HCT116 (cell line): Measurements from ENCODE around the gene SYCP3. TPM values are rescaled to one million over a fixed set of nuclear protein-coding genes. Genes with fewer than 3 reads are reported as not detected.

Experiments used
- ATAC-seq: fragments of 200-7000 bp; cut with Tn5 transposase; 2 replicates; pipeline ENCODE4 v1.9.1; 2020; ENCODE audit warnings: mild to moderate bottlenecking, moderate library complexity
- BruUV-seq: library from RNA; stranded (reverse); fragments of 400-500 nt; replicated peaks from 2 replicates; lab custom pipeline; 2021; lab: Mats Ljungman, UMichigan
- CTCF ChIA-PET: fragments of 300-600 bp; sonication (Branson Sonifier 250); formaldehyde crosslinking; loops from one replicate; lab custom pipeline; 2021; ENCODE audit warnings: antibody characterized with exemption; lab: Charles Lee
- POLR2A ChIA-PET: fragments of 300-600, 350-600 bp; sonication (Branson Sonifier 250); formaldehyde crosslinking; loops from one replicate; lab custom pipeline; 2021; ENCODE audit warnings: antibody characterized with exemption; lab: Charles Lee
- RAD21 ChIA-PET, 2 experiments: fragments of 300-600 bp; sonication (Branson Sonifier 250); formaldehyde crosslinking; loops; one replicate each; lab custom pipeline; 2023; ENCODE audit warnings: low total read pairs in 2 of 2; ENCODE audit not compliant: uncharacterized antibody in 2 of 2, unreplicated experiment in 2 of 2, low non-redundant PET in 1 of 2; lab: Charles Lee
- DNase-seq: peaks from one replicate; pipeline ENCODE4 v3.0.0-alpha.2; 2010; ENCODE audit warnings: low read depth, low spot score
- H2AFZ ChIP-seq: fragments of 200-600 bp; shearing (Covaris generic), sonication (generic); 2 replicates; pipeline ENCODE4 v1.6.1; 2017; ENCODE audit warnings: low read depth, mixed run types, mixed read lengths, antibody characterized with exemption, low read length; ENCODE audit not compliant: poor library complexity, severe bottlenecking
- H3K27ac ChIP-seq: 2 replicates; pipeline ENCODE4 v1.5.1; 2012; ENCODE audit warnings: low read depth, low read length
- H3K27me3 ChIP-seq: fragments of 200-600 bp; sonication (generic); 2 replicates; pipeline ENCODE4 v1.6.1; 2016; ENCODE audit warnings: mixed run types, low read length, mixed read lengths; ENCODE audit not compliant: insufficient read depth
- H3K36me3 ChIP-seq, 2 experiments: fragments of 200-500 bp in 1 of 2; fragments of 200-600 bp in 1 of 2; sonication (Bioruptor generic) in 1 of 2; sonication (generic) in 1 of 2; 2 replicates each; pipeline versions ENCODE4 v1.5.1 to v1.6.1; 2014 to 2016; ENCODE audit warnings: low read length in 2 of 2, inconsistent platforms in 1 of 2, mixed read lengths in 1 of 2, mixed run types in 1 of 2; ENCODE audit not compliant: insufficient read depth in 2 of 2, control insufficient read depth in 1 of 2
- H3K4me1 ChIP-seq, 2 experiments: fragments of 200-600 bp in 1 of 2; sonication (generic) in 1 of 2; 2 replicates each; pipeline versions ENCODE4 v1.5.1 to v1.6.1; 2012 to 2017; ENCODE audit warnings: low read length in 2 of 2, inconsistent platforms in 1 of 2, mild to moderate bottlenecking in 1 of 2, mixed read lengths in 1 of 2, mixed run types in 1 of 2, moderate library complexity in 1 of 2; ENCODE audit not compliant: insufficient read depth in 2 of 2, control insufficient read depth in 1 of 2
- H3K4me2 ChIP-seq: fragments of 200-600 bp; sonication (generic); 2 replicates; pipeline ENCODE4 v1.6.1; 2017; ENCODE audit warnings: mixed run types, low read length, mixed read lengths
- H3K4me3 ChIP-seq, 2 experiments: fragments of 200-600 bp in 1 of 2; sonication (generic) in 1 of 2; replicated peaks in 1 of 2; 2 replicates each; pipeline ENCODE4 v1.5.1; 2011 to 2016; ENCODE audit warnings: low read length in 2 of 2, control low read depth in 1 of 2, low read depth in 1 of 2, mild to moderate bottlenecking in 1 of 2, mixed read lengths in 1 of 2, mixed run types in 1 of 2
- H3K79me2 ChIP-seq: fragments of 200-600 bp; sonication (generic); 2 replicates; pipeline ENCODE4 v1.6.1; 2017; ENCODE audit warnings: mild to moderate bottlenecking, mixed run types, low read length, moderate library complexity, mixed read lengths; ENCODE audit not compliant: insufficient read depth
- H3K9ac ChIP-seq: fragments of 200-600 bp; sonication (generic); 2 replicates; pipeline ENCODE4 v1.6.1; 2016; ENCODE audit warnings: low read length, mixed read lengths
- H3K9me2 ChIP-seq: fragments of 200-600 bp; sonication (generic), shearing (Covaris generic); 2 replicates; pipeline ENCODE4 v1.6.1; 2017; ENCODE audit warnings: mixed run types, mild to moderate bottlenecking, moderate library complexity; ENCODE audit not compliant: insufficient read depth
- H3K9me3 ChIP-seq, 2 experiments: fragments of 200-500 bp in 1 of 2; fragments of 200-600 bp in 1 of 2; sonication (Bioruptor generic) in 1 of 2; sonication (generic) in 1 of 2; 2 replicates each; pipeline ENCODE4 v1.6.1; 2014 to 2017; ENCODE audit warnings: low read length in 2 of 2, mixed read lengths in 2 of 2, inconsistent platforms in 1 of 2, low read depth in 1 of 2, mild to moderate bottlenecking in 1 of 2, mixed run types in 1 of 2, moderate library complexity in 1 of 2; ENCODE audit not compliant: control insufficient read depth in 1 of 2, insufficient read depth in 1 of 2
- H4K20me1 ChIP-seq: fragments of 200-600 bp; sonication (generic), shearing (Covaris generic); 2 replicates; pipeline ENCODE4 v1.6.1; 2017; ENCODE audit warnings: mixed run types, mild to moderate bottlenecking, moderate library complexity; ENCODE audit not compliant: insufficient read depth
- CEBPB ChIP-seq: IDR thresholded peaks from 2 replicates; pipeline ENCODE4 v1.6.1; 2012; ENCODE audit warnings: low read depth
- ELF1 ChIP-seq: IDR thresholded peaks from 2 replicates; pipeline ENCODE4 v1.6.1; 2012; ENCODE audit warnings: low read depth, borderline replicate concordance
- EZH2 ChIP-seq: fragments of 200-600 bp; sonication (generic); IDR thresholded peaks from 2 replicates; pipeline ENCODE4 v1.6.1; 2017; ENCODE audit warnings: antibody characterized with exemption, mixed run types
- EZH2phosphoT487 ChIP-seq: fragments of 200-600 bp; IDR thresholded peaks from 2 replicates; pipeline ENCODE4 v1.6.1; 2018; ENCODE audit warnings: antibody characterized with exemption, borderline replicate concordance
- POLR2A ChIP-seq: IDR thresholded peaks from 2 replicates; pipeline ENCODE4 v1.7.0; 2011; ENCODE audit warnings: borderline replicate concordance; ENCODE audit not compliant: insufficient read depth, insufficient read length; ENCODE audit errors: extremely low read depth
- POLR2AphosphoS5 ChIP-seq: IDR thresholded peaks from 2 replicates; pipeline ENCODE4 v1.6.1; 2011; ENCODE audit warnings: mild to moderate bottlenecking, low read depth, low read length, moderate library complexity
- RAD21 ChIP-seq: IDR thresholded peaks from 2 replicates; pipeline ENCODE4 v1.6.1; 2012; ENCODE audit warnings: low read depth, mild to moderate bottlenecking
- SP1 ChIP-seq: IDR thresholded peaks from 2 replicates; pipeline ENCODE4 v1.6.1; 2012; ENCODE audit warnings: low read depth
- SRF ChIP-seq: IDR thresholded peaks from 2 replicates; pipeline ENCODE4 v1.6.1; 2012; ENCODE audit warnings: low read depth
- ZFX ChIP-seq: fragments of 450-650 bp; IDR thresholded peaks from 2 replicates; pipeline ENCODE4 v1.6.1; 2017
- ZNF274 ChIP-seq: fragments of 200-500 bp; sonication (Bioruptor generic); IDR thresholded peaks from 2 replicates; pipeline ENCODE4 v1.6.1; 2014; ENCODE audit warnings: mild to moderate bottlenecking, low read depth, low read length, inconsistent platforms
- intact Hi-C: fragments of 100-400 bp; cut with micrococcal nuclease; formaldehyde crosslinking; loops from 2 replicates; pipeline ENCODE4 v1.10.0; 2022
- total RNA-seq: library from RNA; stranded (reverse); gene quantifications from one replicate; pipeline ENCODE4 v1.2.1, GENCODE V29; 2021; ENCODE audit not compliant: unreplicated experiment
- TF ChIP-seq, protein P1 (sequence below), 3 experiments: fragments of 200-600 bp in 1 of 3; sonication (generic) in 1 of 3; IDR thresholded peaks in 2 of 3; conservative IDR thresholded peaks in 1 of 3; 2 replicates each; pipeline ENCODE4 v1.5.1; 2012 to 2017; ENCODE audit warnings: low read depth in 2 of 3, low read length in 2 of 3, antibody characterized with exemption in 1 of 3, borderline replicate concordance in 1 of 3, control low read depth in 1 of 3, mild to moderate bottlenecking in 1 of 3, mixed read lengths in 1 of 3, mixed run types in 1 of 3, moderate library complexity in 1 of 3; ENCODE audit not compliant: insufficient read depth in 1 of 3
- TF ChIP-seq, protein P2 (sequence below): IDR thresholded peaks from 2 replicates; pipeline ENCODE4 v1.6.1; 2011; ENCODE audit warnings: mild to moderate bottlenecking, low read length, moderate library complexity; ENCODE audit not compliant: insufficient replicate concordance; ENCODE audit errors: extremely low read depth

The SYCP3 gene
- total RNA-seq, 1 experiment from 2014 or later = not detected

DNA sequence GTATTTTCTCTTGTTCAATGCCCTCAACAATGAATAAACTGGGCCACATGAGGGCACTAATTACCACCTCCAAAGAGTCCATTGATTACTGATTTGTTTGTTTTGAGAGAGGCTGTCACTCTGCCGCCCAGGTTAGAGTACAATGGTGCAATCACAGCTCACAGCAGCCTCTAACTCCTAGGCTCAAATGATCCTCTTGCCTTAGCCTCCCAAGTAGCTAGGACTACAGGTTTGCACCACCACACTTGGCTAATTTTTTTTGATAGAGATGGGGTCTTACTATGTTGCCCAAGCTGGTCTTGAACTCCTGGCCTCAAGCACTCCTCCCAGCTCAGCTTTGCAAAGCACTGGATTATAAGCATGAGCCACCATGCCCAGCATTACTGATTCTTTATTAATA lies 28.3 kb upstream of the SYCP3 start:
- ChIA-PET CTCF (no interaction called here), POLR2A (no interaction called here), RAD21 (no interaction called here)
- no peak overlapping the region for H3K9ac ChIP-seq
- no peak overlapping the region for H2AFZ ChIP-seq
- H3K4me1 ChIP-seq = no peaks in the 10 kb centered on the region
- no peaks in the 10 kb centered on the region for H3K27me3 ChIP-seq
- H3K27ac ChIP-seq = no peak overlapping the region
- ATAC-seq (no peak), DNase-seq (no peak)
- no peaks in the 10 kb centered on the region for H3K9me3 ChIP-seq
- no peaks in the 10 kb centered on the region for H3K79me2 ChIP-seq
- H3K9me2 ChIP-seq = no peaks in the 10 kb centered on the region
- no peak overlapping the region for H3K4me3 ChIP-seq
- peaks cover 0 to 2% of the 10 kb centered on the region in 2 experiments; a peak in 1 of 4 replicates for H3K36me3 ChIP-seq
- H4K20me1 ChIP-seq = no peaks in the 10 kb centered on the region
- intact Hi-C loops = no loop called here
- TF ChIP-seq POLR2AphosphoS5 (no peak), ZFX (no peak), RAD21 (peak; percentile 19; the same call in 1 of the 2 replicates)
- TF ChIP-seq, protein P1, sequence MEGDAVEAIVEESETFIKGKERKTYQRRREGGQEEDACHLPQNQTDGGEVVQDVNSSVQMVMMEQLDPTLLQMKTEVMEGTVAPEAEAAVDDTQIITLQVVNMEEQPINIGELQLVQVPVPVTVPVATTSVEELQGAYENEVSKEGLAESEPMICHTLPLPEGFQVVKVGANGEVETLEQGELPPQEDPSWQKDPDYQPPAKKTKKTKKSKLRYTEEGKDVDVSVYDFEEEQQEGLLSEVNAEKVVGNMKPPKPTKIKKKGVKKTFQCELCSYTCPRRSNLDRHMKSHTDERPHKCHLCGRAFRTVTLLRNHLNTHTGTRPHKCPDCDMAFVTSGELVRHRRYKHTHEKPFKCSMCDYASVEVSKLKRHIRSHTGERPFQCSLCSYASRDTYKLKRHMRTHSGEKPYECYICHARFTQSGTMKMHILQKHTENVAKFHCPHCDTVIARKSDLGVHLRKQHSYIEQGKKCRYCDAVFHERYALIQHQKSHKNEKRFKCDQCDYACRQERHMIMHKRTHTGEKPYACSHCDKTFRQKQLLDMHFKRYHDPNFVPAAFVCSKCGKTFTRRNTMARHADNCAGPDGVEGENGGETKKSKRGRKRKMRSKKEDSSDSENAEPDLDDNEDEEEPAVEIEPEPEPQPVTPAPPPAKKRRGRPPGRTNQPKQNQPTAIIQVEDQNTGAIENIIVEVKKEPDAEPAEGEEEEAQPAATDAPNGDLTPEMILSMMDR (IDR thresholded peaks at IDR 0.05 in 2 of 3, conservative IDR thresholded peaks at IDR 0.05 in 1 of 3; ENCODE audit: borderline replicate concordance in 1 of 3, insufficient read depth in 1 of 3, low read depth in 2 of 3, low read length in 2 of 3) = 0 out of 6 replicates have a peak, but pooled peaks of 1 of the 3 experiments have one; percentile 4
- no TSS peak for BruUV-seq
- no peak overlapping the region for H3K4me2 ChIP-seq

DNA sequence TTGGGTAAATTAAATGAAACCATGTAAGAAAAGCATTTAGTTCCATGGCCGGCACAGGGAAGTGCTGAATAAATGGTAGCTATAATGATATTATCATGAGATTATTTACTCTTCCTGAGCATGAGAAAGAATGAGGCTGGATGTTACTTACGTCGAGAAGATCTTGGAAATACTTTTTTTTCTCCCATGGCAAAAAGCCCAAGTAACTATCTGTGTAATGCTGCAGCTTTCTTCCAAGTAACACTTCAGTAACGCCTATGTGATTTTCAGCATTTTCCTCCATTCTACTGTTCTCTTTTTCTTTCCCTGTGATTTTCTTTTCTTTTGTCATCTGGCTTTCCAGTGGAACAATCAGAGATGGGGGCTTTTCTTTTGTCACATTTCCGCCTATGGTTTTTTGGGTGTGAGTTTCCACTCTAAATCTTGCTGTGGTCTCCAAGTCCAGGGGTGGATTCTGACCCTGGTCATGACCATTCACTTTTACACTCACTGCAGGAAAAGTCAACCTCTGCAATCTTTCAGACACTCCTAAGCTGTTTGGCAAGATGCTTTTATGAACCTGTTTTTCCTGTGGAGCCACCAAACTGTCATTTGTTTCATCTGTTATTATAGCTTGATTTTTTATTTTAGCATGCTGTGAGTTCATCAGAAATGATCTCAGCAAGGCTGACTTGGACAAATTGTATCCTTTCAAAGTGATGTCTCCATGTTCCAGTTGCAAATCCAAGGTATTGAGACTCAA lies 25.0 kb upstream of the SYCP3 start:
- ChIA-PET CTCF (interaction anchor here (1.2 kb wide), 1 partner anchor 10 kb away, joined by 3 read pairs; no protein-coding TSS in a partner anchor), POLR2A (interaction anchor here (1.3 kb wide), 1 partner anchor 9 kb away, joined by 3 read pairs; no protein-coding TSS in a partner anchor), RAD21 (no interaction called here)
- Histone ChIP-seq H3K9ac (no peak overlapping the region), H3K4me2 (no peak overlapping the region), H3K9me3 (no peaks in the 10 kb centered on the region), H3K4me3 (no peak overlapping the region), H2AFZ (no peak overlapping the region), H3K27me3 (no peaks in the 10 kb centered on the region), H3K4me1 (no peaks in the 10 kb centered on the region), H3K27ac (no peak overlapping the region), H4K20me1 (no peaks in the 10 kb centered on the region), H3K36me3 (0 out of 4 replicates have a peak, but pooled peaks cover 0 to 6% of the 10 kb centered on the region in 2 experiments), H3K9me2 (no peaks in the 10 kb centered on the region), H3K79me2 (no peaks in the 10 kb centered on the region)
- DNase-seq (no peak), ATAC-seq (no peak)
- intact Hi-C loops = no loop called here
- BruUV-seq = TSS peak; percentile 61
- TF ChIP-seq ZNF274 (no peak), POLR2A (no peak), SP1 (no peak), SRF (no peak), EZH2phosphoT487 (no peak), CEBPB (no peak), EZH2 (no peak), ELF1 (no peak)
- TF ChIP-seq, protein P2, sequence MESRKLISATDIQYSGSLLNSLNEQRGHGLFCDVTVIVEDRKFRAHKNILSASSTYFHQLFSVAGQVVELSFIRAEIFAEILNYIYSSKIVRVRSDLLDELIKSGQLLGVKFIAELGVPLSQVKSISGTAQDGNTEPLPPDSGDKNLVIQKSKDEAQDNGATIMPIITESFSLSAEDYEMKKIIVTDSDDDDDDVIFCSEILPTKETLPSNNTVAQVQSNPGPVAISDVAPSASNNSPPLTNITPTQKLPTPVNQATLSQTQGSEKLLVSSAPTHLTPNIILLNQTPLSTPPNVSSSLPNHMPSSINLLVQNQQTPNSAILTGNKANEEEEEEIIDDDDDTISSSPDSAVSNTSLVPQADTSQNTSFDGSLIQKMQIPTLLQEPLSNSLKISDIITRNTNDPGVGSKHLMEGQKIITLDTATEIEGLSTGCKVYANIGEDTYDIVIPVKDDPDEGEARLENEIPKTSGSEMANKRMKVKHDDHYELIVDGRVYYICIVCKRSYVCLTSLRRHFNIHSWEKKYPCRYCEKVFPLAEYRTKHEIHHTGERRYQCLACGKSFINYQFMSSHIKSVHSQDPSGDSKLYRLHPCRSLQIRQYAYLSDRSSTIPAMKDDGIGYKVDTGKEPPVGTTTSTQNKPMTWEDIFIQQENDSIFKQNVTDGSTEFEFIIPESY = no peak
